Measurements from ENCODE around the gene RPS4Y1. TPM values are rescaled to one million over a fixed set of nuclear protein-coding genes. Genes with fewer than 3 reads are reported as not detected.

RPS4Y1 gene
- total RNA-seq = 0.76 and 292 TPM in 2 replicates

GRCh38 chrY:2841471-2841893 lies at the start of gene RPS4Y1:
Gene RPS4Y1 (plus strand): TSS chrY:2841602. CDS start chrY:2841625, 23 bp downstream.

Small RNA genes lying within 50 kb of the gene (small RNA-seq; reads per million reads assigned to genes)
- not detected for gene TOMM22P2

Other genes starting within 250 kb of the RPS4Y1 start
- gene SRY, start 53.9 kb upstream of the RPS4Y1 start, total RNA-seq = not detected in 2 replicates
- 15.7 TPM in 1 of 2 replicates, not detected in the other for gene ZFY, start 93.8 kb downstream of the RPS4Y1 start, total RNA-seq